ENCODE results near the gene ALDH3A2.
"Not testable (repeated sequence)": the region's sequence is repeated elsewhere in the genome, so short reads cannot be mapped to it uniquely, and the experiment has no call there.

Gene ALDH3A2

DNA sequence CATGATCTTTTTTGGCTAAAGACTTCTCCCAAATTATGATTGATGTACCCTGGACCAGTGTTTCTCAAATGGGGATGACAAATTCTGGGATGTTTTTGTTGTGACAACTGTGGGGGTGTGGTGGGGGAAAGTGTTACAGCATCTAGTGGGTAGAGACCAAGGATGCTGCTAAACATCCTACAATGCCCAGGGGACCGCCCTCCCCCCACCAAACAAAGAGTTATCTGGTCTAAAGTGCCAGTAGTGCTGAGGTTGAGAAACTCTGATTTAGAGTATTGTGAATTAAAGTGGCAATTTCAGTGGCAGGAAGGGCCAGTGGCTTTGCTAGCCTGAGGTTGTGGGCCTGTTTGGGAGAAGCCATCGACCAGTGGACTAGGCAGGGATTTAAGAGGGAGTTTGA lies 34.6 kb downstream of the ALDH3A2 start:
- no peak for DNase-seq

GRCh38 chr17:19684909-19685580 lies 36.5 kb downstream of the ALDH3A2 start:
- not testable (repeated sequence) for DNase-seq

DNA sequence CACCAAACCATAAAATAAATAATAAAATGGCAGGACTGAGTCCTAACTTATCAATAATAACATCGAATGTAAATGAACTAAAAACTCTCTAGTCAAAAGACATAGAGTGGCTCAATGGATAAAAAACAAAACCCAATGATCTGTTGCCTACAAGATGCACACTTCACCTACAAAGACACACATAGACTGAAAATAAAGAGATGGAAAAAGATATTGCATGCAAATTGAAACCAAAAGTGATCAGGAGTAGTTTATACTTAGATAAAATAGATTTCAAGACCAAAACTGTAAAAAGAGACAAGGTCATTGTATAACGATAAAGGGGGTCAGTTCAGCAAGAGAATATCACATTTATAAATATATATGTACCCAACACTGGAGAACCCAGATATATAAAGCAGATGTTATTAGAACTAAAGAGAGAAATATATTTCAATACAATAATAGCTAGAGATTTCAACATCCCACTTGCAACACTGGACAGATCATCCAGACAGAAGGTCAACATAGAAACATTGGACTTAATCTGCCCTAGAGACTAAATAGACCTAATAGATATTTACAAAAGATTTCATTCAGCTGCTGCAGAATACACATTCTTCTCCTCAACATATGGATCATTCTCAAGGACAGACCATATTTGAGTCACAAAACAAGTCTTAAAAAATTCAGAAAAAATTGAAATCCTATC lies 38.0 kb downstream of the ALDH3A2 start:
- DNase-seq, result no peak

DNA sequence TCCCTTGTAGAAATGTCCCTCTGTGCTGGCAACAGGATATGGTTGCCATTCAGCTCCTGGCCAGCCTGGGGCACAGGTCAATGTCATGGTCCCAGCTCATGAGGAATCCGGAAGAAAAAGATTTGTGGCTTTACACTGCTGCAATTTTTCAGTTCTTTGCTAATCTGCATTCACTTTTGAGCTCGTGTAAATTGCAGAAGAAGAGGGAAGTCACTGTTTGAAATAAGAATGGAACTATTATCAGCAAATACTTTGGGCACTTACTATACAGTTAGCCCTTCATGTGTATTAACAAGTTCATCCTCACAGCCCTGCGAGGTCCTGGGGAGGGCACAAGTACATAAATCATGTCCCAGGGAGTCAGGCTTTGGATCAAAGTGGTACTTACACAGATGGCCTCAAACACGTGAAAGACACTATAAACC lies 53.7 kb downstream of the ALDH3A2 start:
- DNase-seq, result no peak

DNA sequence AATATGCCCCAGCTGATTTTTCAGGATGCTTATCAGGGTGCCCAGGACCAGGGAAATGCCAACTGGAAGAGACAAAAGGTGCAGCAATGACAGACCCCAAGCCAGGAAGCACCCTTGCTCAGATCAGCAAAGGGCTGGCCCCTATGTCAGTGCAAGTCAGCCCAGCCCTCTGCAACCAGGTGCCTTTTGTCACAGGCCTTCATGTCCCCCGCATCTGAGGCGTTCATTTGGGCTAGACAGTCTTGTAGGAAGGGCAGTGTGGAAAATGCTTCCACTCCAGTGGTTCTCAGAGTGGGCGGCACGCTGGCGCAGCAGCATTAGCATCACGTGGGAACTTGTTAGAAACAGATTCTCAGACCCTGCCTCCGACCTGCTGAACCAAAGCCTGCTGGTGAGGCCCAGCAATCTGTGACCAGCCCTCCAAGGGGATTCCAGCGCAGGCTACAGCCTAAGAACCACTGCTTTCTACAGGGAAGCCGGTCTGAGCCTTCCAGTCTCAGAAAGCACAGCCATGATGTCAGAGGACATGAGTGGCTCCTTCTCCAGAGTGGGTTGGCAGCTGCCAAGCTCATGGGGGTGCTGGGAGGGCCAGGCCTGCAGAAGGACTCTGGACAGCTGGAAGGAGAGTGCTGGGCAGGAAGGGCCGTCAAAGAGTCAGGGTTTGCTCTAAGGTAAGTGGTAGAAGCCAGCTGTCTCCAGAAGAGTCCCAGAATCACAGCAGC lies 54.7 kb downstream of the ALDH3A2 start:
- no peak for DNase-seq

GRCh38 chr17:19703828-19704613 lies 55.5 kb downstream of the ALDH3A2 start:
- DNase-seq, result no peak

DNA sequence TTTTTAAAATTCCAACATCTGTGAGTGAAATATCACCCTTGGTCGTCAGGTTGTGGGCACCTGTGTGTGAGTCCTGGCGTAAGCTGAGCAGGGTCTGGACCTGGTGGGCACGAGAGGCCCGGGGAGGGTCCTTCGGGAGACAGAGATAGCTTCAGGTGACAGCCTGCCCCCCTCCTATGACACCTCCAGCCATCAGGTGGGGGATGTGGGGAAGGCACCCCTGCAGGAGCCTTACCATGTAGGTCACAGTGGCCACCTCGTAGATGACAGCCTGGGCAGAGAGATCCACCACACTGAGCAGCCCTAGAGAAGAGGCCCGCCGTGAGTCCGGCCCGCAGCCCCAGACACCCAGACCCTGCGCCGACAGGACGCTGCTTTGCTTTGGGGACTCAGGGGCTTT lies 56.6 kb downstream of the ALDH3A2 start:
- DNase-seq, result no peak

- no peak for DNase-seq
Observed at GRCh38 chr17:19705771-19706770, 57.5 kb downstream of the ALDH3A2 start.

DNA sequence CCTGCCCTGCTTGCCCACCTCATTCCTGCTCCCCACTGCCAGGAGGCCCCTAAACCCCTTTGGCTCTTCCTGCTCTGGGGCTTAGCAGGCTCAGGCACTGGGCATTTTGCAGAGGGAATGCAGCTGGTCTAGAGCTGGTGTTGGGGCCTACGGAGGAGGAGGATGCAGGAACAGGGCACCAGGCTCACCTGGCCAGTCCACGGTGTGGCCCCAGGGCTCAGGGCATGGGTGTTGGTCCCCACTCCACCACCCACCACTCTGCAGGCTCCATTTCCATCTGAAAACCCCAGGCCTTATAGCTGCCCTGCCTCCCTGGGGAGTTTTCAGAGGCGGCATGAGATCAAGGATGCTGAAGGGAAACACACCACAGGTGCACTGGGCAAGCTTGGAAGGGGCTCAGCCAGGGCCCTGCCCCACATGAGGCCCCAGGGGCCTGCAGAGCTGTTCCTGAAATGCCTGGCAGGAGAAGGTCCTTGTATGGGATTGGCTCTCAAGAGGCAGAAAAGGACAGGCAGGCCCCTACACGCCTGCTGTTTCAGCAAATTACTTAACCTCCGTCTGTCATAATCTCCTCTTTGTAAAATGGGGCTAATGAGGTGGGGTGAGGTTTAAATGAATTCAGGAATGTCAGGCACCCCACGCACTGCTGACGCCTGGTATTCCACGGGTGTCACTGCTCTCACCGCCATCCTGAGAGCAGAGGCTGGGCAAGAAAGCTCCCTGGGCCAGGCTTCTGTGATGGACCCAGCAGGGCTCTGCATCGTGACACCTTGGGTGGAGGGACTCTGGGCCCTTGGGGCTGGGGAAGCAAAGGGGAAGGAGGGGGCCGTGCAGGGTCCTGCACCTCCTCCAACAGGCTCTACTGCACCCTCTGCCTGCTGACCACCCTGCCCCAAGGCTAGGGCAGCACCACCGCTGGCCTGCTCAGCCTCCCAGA lies 58.5 kb downstream of the ALDH3A2 start:
- no peak for DNase-seq

DNA sequence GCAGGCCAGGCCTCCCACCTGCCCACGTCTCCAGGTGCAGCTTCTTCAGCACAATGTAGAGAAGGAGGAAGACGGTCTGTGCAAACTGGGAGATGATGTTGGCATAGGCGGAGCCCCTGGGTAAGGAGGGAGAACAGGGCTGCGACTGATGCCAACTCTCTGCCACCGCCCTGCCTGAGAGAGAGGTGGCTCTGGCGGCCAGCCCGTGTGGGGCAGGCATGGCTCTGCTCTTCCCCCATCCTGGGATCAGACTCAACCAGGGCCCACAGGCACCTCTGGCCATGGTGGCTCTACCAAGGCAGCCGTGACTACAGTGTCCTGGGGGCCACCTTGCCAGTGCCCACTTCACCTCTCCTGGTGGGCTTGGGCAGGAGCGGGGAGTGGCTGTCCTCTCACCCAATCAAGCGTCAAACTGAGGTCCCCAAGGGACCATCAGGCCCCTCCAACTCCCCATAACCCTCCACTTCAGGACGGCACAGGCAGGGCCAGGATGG lies 59.2 kb downstream of the ALDH3A2 start:
- no peak for DNase-seq

- DNase-seq, result no peak
Observed at GRCh38 chr17:19708431-19709175, 60.1 kb downstream of the ALDH3A2 start.

GRCh38 chr17:19709841-19710240 lies 61.3 kb downstream of the ALDH3A2 start:
- DNase-seq, result no peak

DNA sequence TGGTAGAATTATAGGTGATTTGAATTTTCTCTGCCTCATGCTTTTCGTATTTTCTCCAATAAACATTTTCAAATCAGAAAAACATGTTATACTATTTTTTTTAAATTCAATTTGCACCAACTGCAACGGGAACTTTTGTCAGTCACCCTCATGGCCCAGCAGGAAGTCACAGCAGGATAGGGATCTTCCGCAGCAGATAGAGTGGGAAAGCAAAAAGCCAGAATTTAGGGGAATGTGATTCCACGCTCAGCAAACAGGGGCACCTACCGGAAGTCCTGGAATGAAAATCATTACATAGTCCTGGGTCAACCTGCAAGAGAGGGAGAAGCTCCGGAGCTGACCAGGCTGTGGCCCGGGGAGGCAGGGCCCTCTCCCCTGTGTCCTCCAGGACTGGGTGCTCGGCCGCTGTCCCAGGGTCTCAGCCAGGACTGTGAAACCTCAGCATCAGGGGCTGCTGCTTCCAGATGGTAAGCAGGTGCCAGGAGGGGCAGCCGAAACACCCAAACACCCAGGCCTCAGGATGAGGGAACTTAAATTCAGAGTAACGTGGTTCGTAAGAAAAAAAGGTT lies 64.0 kb downstream of the ALDH3A2 start:
- DNase-seq, result no peak

GRCh38 chr17:19713462-19713861 lies 64.9 kb downstream of the ALDH3A2 start:
- DNase-seq, result no peak

DNA sequence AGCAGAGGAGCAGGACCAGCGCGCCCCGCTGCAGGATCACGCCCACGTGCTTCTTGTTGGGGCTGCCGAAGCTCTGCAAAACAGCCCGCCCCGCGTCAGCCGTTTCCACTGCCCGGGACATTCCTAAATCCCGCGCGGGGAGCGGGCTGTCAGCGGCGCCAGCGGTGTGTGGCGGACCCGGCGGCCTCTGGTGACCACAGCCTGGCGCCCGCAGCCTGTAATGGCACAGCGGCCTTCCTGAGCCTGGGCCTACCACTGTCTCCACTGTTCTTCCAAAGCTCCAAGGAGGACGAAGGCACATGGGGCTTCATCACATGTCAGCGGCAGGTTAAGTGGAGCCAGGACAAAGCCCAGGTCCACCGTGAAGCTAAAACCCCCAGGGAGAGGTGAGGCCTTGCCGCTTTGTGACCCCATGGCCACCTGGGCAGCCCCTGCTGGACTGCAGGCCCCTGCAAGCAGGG lies 65.4 kb downstream of the ALDH3A2 start:
- no peak for DNase-seq

- no peak for DNase-seq
Observed at GRCh38 chr17:19714542-19715411, 66.2 kb downstream of the ALDH3A2 start.

DNA sequence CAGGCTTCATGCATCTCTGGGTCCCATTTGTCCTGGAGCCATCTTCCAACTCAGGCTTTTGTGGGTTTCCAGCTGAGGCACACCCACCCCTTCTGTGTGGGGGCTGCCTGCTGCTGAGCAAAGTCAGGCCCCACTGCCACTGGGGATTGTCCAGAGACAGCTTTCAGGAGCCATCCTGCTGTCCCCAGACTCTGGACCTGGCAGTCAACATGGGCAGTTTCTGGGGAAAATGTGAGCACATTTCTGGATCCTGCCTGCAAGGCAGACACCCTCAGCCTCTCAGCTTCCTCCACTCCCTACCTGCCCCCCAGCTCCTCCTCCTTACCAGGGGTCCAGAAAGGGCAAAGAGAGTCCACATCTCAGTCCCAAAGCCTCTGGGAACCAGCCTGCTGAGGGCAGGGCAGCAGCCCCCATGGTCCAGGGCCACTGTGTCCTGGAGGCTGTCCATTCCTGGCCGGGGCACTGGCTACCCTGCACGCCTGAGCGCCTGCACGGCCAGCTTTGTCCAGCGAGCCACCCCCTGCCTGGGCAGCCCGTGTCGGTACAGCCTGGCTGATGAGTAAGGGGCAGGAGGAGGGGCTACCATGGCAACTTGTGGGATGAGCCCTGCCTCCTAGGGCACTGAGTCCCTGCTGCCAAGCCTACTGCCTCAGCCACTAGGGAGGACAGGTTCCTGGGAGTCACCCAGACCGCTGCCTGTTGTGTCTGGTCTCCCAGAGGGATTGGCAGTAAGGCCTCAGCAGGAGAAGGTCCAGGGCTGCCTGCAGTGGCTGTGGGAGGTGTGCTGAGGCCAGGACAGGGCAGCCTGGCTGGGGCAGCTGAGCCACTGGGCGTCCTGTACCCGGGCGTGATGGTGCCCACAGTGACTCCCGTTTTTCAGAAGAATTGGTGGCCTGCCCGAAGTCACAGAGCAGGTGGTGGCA lies 67.8 kb downstream of the ALDH3A2 start, which contains the start of gene SLC47A2:
SLC47A2 (minus strand) TSS at position 477 of the 923 bp plus-strand sequence; CDS start at position 448, 29 bp downstream.
- no peak for DNase-seq
